Upper lobe of left lung (tissue), 4 donors: ENCODE data around the gene RTBDN.

Source experiments
- POLR2A ChIP-seq, 4 donors: fragments of 450-650 bp; IDR thresholded peaks; one replicate each; pipeline ENCODE4 v1.5.1; 2016 to 2017; ENCODE audit warnings: antibody characterized with exemption in 4 of 4, mild to moderate bottlenecking in 2 of 4
- POLR2AphosphoS5 ChIP-seq, 2 donors: sonication (generic); formaldehyde crosslinking; IDR thresholded peaks; one replicate each; pipeline ENCODE4 v1.5.1; 2017; ENCODE audit warnings: antibody characterized with exemption in 2 of 2
- TF ChIP-seq, protein P1 (sequence below), 6 experiments: fragments of 450-650 bp in 4 of 6; fragments of 200-600 bp in 2 of 6; sonication (generic) in 2 of 6; IDR thresholded peaks; one replicate each; pipeline ENCODE4 v1.5.1; 2016 to 2019; ENCODE audit warnings: antibody characterized with exemption in 6 of 6

DNA sequence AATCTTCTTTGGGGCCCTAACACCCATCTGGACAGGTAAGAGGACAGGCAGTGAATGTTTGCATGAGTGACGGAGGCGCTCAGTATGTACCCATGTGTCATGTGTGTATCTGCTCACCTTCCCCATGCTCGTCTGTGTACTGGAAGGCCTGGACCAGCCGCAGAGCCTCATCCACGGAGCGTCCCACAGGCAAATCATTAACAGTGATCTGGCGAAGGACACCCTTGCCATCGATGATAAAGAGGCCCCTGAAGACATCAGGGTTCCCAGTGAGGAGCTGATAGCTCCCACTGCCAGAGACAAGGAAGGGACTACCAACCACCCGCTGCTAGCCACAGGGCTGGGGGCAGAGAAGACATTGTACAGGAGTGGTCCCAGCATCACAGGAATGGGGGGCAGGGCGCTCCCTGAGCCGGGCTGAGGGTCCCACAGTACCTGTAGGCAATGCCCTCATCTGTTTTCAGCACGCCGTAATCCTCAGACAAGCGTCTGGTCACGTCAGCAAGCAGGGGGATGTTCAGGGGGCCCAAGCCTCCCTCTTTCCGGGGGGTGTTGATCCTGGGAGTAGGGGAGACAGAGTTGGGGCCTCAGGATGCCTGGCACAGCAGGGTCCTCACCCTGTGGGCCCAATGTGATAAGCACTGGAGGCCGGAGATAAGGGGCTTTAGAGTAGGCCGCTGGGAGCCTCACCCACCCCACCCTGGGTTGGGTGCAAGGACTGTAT is 34.5 kb downstream of the RTBDN start:
- no peak for TF ChIP-seq POLR2A (IDR thresholded peaks at IDR 0.05)
- TF ChIP-seq POLR2AphosphoS5 (IDR thresholded peaks at IDR 0.05), result no peak
- TF ChIP-seq, protein P1, sequence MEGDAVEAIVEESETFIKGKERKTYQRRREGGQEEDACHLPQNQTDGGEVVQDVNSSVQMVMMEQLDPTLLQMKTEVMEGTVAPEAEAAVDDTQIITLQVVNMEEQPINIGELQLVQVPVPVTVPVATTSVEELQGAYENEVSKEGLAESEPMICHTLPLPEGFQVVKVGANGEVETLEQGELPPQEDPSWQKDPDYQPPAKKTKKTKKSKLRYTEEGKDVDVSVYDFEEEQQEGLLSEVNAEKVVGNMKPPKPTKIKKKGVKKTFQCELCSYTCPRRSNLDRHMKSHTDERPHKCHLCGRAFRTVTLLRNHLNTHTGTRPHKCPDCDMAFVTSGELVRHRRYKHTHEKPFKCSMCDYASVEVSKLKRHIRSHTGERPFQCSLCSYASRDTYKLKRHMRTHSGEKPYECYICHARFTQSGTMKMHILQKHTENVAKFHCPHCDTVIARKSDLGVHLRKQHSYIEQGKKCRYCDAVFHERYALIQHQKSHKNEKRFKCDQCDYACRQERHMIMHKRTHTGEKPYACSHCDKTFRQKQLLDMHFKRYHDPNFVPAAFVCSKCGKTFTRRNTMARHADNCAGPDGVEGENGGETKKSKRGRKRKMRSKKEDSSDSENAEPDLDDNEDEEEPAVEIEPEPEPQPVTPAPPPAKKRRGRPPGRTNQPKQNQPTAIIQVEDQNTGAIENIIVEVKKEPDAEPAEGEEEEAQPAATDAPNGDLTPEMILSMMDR (IDR thresholded peaks at IDR 0.05), result no peak
